ENCODE results near the gene DNAJC21. TPM values are rescaled to one million over a fixed set of nuclear protein-coding genes. Genes with fewer than 3 reads are reported as not detected.
A peak's percentile ranks its signal among the peaks of the same experiment; 100 is the strongest.

DNAJC21 gene
- total RNA-seq = 10 to 100 TPM; 12.7 to 34.8 (median 26.6) TPM

- peaks cover 13 to 19% (median 15%) of the 10 kb centered on the region in 4 donors for H3K4me1 ChIP-seq
- H3K27me3 ChIP-seq = no peaks in the 10 kb centered on the region
- H3K4me3 ChIP-seq = peak within 1 kb of the TSS; percentile 67 to 99 (median 84)
- H3K36me3 ChIP-seq = peaks cover 0 to 16% (median 6%) of the 10 kb centered on the region in 4 donors
- in situ Hi-C loops (cut with MboI; ENCODE audit: low pct_ligation_motif_present in 1 of 4, low pct_unique_long_range_greater_than_20kb in 1 of 4, low sequenced_read_pairs in 3 of 4) (no loop called here), intact Hi-C loops (cut with DNase I; ENCODE audit: low total_unique reads) (no loop called here)
- WGBS, 2 donors (ENCODE audit: low coverage in 1 of 2) = 0 to 1% methylated on average over 14 to 27 of the region's 63 CpGs
- DNase-seq = peak; percentile 98
- H3K9me3 ChIP-seq = no peaks in the 10 kb centered on the region
- peak in 1 of 3 donors; percentile 10 for TF ChIP-seq POLR2AphosphoS5 (IDR thresholded peaks at IDR 0.05)
- TF ChIP-seq POLR2A (IDR thresholded peaks at IDR 0.05) = no peak
- TF ChIP-seq, protein P1, sequence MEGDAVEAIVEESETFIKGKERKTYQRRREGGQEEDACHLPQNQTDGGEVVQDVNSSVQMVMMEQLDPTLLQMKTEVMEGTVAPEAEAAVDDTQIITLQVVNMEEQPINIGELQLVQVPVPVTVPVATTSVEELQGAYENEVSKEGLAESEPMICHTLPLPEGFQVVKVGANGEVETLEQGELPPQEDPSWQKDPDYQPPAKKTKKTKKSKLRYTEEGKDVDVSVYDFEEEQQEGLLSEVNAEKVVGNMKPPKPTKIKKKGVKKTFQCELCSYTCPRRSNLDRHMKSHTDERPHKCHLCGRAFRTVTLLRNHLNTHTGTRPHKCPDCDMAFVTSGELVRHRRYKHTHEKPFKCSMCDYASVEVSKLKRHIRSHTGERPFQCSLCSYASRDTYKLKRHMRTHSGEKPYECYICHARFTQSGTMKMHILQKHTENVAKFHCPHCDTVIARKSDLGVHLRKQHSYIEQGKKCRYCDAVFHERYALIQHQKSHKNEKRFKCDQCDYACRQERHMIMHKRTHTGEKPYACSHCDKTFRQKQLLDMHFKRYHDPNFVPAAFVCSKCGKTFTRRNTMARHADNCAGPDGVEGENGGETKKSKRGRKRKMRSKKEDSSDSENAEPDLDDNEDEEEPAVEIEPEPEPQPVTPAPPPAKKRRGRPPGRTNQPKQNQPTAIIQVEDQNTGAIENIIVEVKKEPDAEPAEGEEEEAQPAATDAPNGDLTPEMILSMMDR (IDR thresholded peaks at IDR 0.05) = no peak
- no peak for TF ChIP-seq EP300 (IDR thresholded peaks at IDR 0.05; ENCODE audit: low read depth)
- peak within 1 kb of the TSS; percentile 95 to 99 (median 98) for H3K27ac ChIP-seq
Measured at GRCh38 chr5:34929134-34929719, at the start of gene DNAJC21. Gene DNAJC21 (plus strand): TSS chr5:34929559. CDS start chr5:34929820, 261 bp downstream.

GRCh38 chr5:34881246-34881645, 48.1 kb upstream of the DNAJC21 start:
- no peak overlapping the region for H3K27ac ChIP-seq
- H3K27me3 ChIP-seq = peaks cover under 1% of the 10 kb centered on the region
- TF ChIP-seq, protein P1 (IDR thresholded peaks at IDR 0.05) = no peak
- TF ChIP-seq EP300 (IDR thresholded peaks at IDR 0.05; ENCODE audit: low read depth) = no peak
- in situ Hi-C loops (cut with MboI; ENCODE audit: low pct_ligation_motif_present in 1 of 4, low pct_unique_long_range_greater_than_20kb in 1 of 4, low sequenced_read_pairs in 3 of 4) (loop anchor here in 1 of 4 donors (25.0 kb wide), 1 partner anchor 344 kb away; no protein-coding TSS in a partner anchor), intact Hi-C loops (cut with DNase I; ENCODE audit: low total_unique reads) (no loop called here)
- no peaks in the 10 kb centered on the region for H3K4me1 ChIP-seq
- no peaks in the 10 kb centered on the region for H3K36me3 ChIP-seq
- H3K4me3 ChIP-seq = no peak overlapping the region
- no peaks in the 10 kb centered on the region for H3K9me3 ChIP-seq
- DNase-seq = no peak

DNA sequence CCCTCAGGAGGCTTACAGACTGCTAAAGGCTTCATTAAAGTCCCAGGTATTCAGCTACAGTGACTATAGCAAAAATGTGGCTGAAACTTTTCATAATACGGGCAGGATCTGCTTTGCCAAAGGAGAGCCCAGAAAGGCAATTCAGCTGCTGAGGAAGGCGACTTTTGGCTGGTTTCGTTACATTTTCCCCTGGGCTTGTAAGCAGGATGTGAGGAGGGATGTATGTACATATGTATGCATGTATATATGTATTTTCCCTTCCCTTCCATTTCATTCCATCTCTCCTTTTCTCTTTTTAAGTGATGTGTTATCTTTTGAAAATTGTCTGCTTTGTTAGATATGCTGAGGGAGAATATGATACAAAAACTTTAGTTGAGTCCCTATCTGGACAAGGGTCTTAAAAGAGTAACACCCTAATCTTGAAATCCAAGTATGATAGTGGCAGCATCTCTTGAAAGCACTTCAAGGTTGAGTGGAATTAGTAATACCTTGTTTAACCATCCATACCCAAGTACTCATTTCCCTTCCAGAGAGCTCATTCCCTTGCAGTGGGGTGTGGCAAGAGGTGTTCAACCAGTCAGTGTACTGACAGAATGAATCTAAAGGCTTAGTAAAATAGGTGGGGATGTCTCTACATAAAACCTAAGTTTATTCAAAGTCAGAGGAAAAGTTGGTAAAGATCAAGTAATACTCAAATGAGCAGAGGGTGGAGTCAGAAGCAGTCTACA, 42.8 kb upstream of the DNAJC21 start:
- no peak overlapping the region for H3K4me3 ChIP-seq
- no peaks in the 10 kb centered on the region for H3K36me3 ChIP-seq
- H3K27me3 ChIP-seq = peaks cover 4% of the 10 kb centered on the region
- 87 to 89% methylated on average over 3 of the region's 3 CpGs for WGBS, 2 donors (ENCODE audit: low coverage in 1 of 2)
- in situ Hi-C loops (cut with MboI; ENCODE audit: low pct_ligation_motif_present in 1 of 4, low pct_unique_long_range_greater_than_20kb in 1 of 4, low sequenced_read_pairs in 3 of 4) (loop anchor here in 1 of 4 donors (25.0 kb wide), 1 partner anchor 349 kb away; no protein-coding TSS in a partner anchor), intact Hi-C loops (cut with DNase I; ENCODE audit: low total_unique reads) (no loop called here)
- no peak overlapping the region for H3K27ac ChIP-seq
- no peaks in the 10 kb centered on the region for H3K4me1 ChIP-seq
- no peaks in the 10 kb centered on the region for H3K9me3 ChIP-seq
- no peak for DNase-seq
- TF ChIP-seq POLR2AphosphoS5 (IDR thresholded peaks at IDR 0.05) (no peak), EP300 (IDR thresholded peaks at IDR 0.05; ENCODE audit: low read depth) (no peak), POLR2A (IDR thresholded peaks at IDR 0.05) (no peak)
- TF ChIP-seq, protein P1 (IDR thresholded peaks at IDR 0.05) = no peak

DNA sequence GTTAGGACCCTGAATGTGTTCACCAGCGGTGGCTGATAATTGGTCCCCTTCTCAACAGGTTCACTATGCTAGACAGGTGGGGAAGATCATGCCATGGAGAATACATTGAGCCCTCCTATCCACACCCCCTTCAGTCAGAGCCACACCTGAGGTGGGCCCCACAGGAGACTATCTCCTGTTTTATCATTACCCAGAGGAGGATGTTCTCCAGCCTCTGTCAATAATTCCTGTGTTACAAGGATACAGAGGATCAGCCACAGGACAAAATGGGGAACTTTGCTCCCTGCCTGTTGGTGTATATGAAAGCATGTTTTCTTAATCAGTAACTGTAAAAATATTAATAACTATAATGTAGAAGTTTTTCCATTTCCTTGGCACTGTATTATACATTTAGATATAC, 40.0 kb upstream of the DNAJC21 start:
- Histone ChIP-seq H3K36me3 (no peaks in the 10 kb centered on the region), H3K27me3 (peaks cover 4% of the 10 kb centered on the region), H3K27ac (no peak overlapping the region), H3K9me3 (no peaks in the 10 kb centered on the region), H3K4me1 (no peaks in the 10 kb centered on the region), H3K4me3 (no peak overlapping the region)
- no peak for DNase-seq
- intact Hi-C loops (cut with DNase I; ENCODE audit: low total_unique reads) (no loop called here), in situ Hi-C loops (cut with MboI; ENCODE audit: low pct_ligation_motif_present in 1 of 4, low pct_unique_long_range_greater_than_20kb in 1 of 4, low sequenced_read_pairs in 3 of 4) (loop anchor here in 1 of 4 donors (25.0 kb wide), 1 partner anchor 352 kb away; no protein-coding TSS in a partner anchor)
- WGBS, 2 donors (ENCODE audit: low coverage in 1 of 2) = 90% methylated on average over 1 of the region's 1 CpG; no CpG with 5 or more reads in 1 of the 2 donors
- TF ChIP-seq POLR2A (IDR thresholded peaks at IDR 0.05) = no peak
- no peak for TF ChIP-seq POLR2AphosphoS5 (IDR thresholded peaks at IDR 0.05)
- TF ChIP-seq EP300 (IDR thresholded peaks at IDR 0.05; ENCODE audit: low read depth) = no peak
- TF ChIP-seq, protein P1 (IDR thresholded peaks at IDR 0.05) = no peak

Measured in transverse colon (tissue), 4 donors.